OCI-LY3 (cell line): Measurements from ENCODE around the gene NLGN1.
"Not testable (repeated sequence)": the region's sequence is repeated elsewhere in the genome, so short reads cannot be mapped to it uniquely, and the experiment has no call there.

Experiments used
- H2AFZ ChIP-seq: fragments of 200-600, 300-600 bp; shearing (Covaris generic); 2 replicates; pipeline ENCODE4 v1.6.0; 2014; ENCODE audit warnings: antibody characterized with exemption, low read depth, low read length
- H3K27ac ChIP-seq: fragments of 200-600, 300-600 bp; sonication (generic); 2 replicates; pipeline ENCODE4 v1.5.1; 2014; ENCODE audit warnings: mild to moderate bottlenecking, low read length, moderate library complexity, mixed read lengths
- H3K27me3 ChIP-seq: fragments of 200-600, 300-600 bp; sonication (generic); 2 replicates; pipeline ENCODE4 v1.6.1; 2014; ENCODE audit warnings: low read depth, low read length, mixed read lengths
- H3K36me3 ChIP-seq: fragments of 200-600, 300-600 bp; sonication (generic); replicated peaks from 2 replicates; pipeline ENCODE3; 2014; ENCODE audit warnings: low read depth, low read length, mixed read lengths
- H3K4me1 ChIP-seq: fragments of 300-600, 200-600 bp; sonication (generic); 2 replicates; pipeline ENCODE4 v1.6.1; 2014; ENCODE audit warnings: low read length, mixed read lengths
- H3K4me2 ChIP-seq: fragments of 200-600, 300-600 bp; sonication (generic); 2 replicates; pipeline ENCODE4 v1.6.1; 2014; ENCODE audit warnings: low read length, mixed read lengths
- H3K4me3 ChIP-seq: fragments of 300-600, 200-600 bp; sonication (generic); 2 replicates; pipeline ENCODE4 v1.5.1; 2014; ENCODE audit warnings: antibody characterized with exemption, mild to moderate bottlenecking, low read length, moderate library complexity
- H3K79me2 ChIP-seq: fragments of 300-600, 200-600 bp; shearing (Covaris generic); 2 replicates; pipeline ENCODE4 v1.6.1; 2014; ENCODE audit warnings: mild to moderate bottlenecking, low read length, mixed read lengths
- H3K9ac ChIP-seq: fragments of 300-600, 200-600 bp; shearing (Covaris generic); 2 replicates; pipeline ENCODE4 v1.6.0; 2014; ENCODE audit warnings: mild to moderate bottlenecking, low read length, moderate library complexity
- H3K9me3 ChIP-seq: fragments of 200-600, 300-600 bp; shearing (Covaris generic); 2 replicates; pipeline ENCODE4 v1.6.1; 2014; ENCODE audit warnings: low read length, mixed read lengths; ENCODE audit not compliant: insufficient read depth
- H4K20me1 ChIP-seq: fragments of 200-600, 300-600 bp; sonication (generic); 2 replicates; pipeline ENCODE4 v1.6.1; 2016; ENCODE audit warnings: low read length, mixed read lengths; ENCODE audit not compliant: insufficient read depth
- CTCF ChIP-seq: fragments of 200-600, 300-600 bp; sonication (generic); IDR thresholded peaks from 2 replicates; pipeline ENCODE4 v1.5.1; 2014; ENCODE audit warnings: antibody characterized with exemption, low read length, low read depth
- EZH2phosphoT487 ChIP-seq: fragments of 200-600 bp; shearing (Covaris generic); IDR thresholded peaks from 2 replicates; pipeline ENCODE4 v1.6.1; 2018; ENCODE audit warnings: antibody characterized with exemption, mixed run types, low read depth

The NLGN1 gene

GRCh38 chr3:173587055-173587454 is 189.5 kb downstream of the NLGN1 start:
- H3K4me2 ChIP-seq = no peak overlapping the region

GRCh38 chr3:173588556-173588955 is 191.0 kb downstream of the NLGN1 start:
- Histone ChIP-seq H3K36me3 (no peaks in the 10 kb centered on the region), H2AFZ (no peak overlapping the region), H3K9me3 (no peaks in the 10 kb centered on the region), H3K4me1 (no peaks in the 10 kb centered on the region), H3K9ac (no peak overlapping the region), H3K4me3 (no peak overlapping the region), H3K27me3 (no peaks in the 10 kb centered on the region), H4K20me1 (no peaks in the 10 kb centered on the region), H3K79me2 (no peaks in the 10 kb centered on the region), H3K27ac (no peak overlapping the region), H3K4me2 (no peak overlapping the region)
- no peak for TF ChIP-seq CTCF
- no peak for TF ChIP-seq EZH2phosphoT487

More at GRCh38 chr3:173587055-173587454, 189.5 kb downstream of the NLGN1 start:
- Histone ChIP-seq H3K27me3 (no peaks in the 10 kb centered on the region), H3K9ac (no peak overlapping the region), H3K36me3 (no peaks in the 10 kb centered on the region), H3K4me3 (no peak overlapping the region), H4K20me1 (no peaks in the 10 kb centered on the region), H2AFZ (no peak overlapping the region), H3K79me2 (no peaks in the 10 kb centered on the region), H3K4me1 (no peaks in the 10 kb centered on the region), H3K27ac (no peak overlapping the region), H3K9me3 (no peaks in the 10 kb centered on the region)
- no peak for TF ChIP-seq CTCF

GRCh38 chr3:173589116-173589515 is 191.6 kb downstream of the NLGN1 start:
- Histone ChIP-seq H3K9ac (no peak overlapping the region), H4K20me1 (no peaks in the 10 kb centered on the region), H3K27ac (no peak overlapping the region), H3K4me1 (no peaks in the 10 kb centered on the region), H3K4me3 (no peak overlapping the region), H3K9me3 (no peaks in the 10 kb centered on the region), H3K4me2 (no peak overlapping the region), H3K79me2 (no peaks in the 10 kb centered on the region), H3K36me3 (no peaks in the 10 kb centered on the region), H3K27me3 (no peaks in the 10 kb centered on the region), H2AFZ (no peak overlapping the region)
- TF ChIP-seq EZH2phosphoT487 = no peak
- no peak for TF ChIP-seq CTCF

- Histone ChIP-seq H3K36me3 (no peaks in the 10 kb centered on the region), H3K4me1 (no peaks in the 10 kb centered on the region), H3K4me3 (no peak overlapping the region), H3K9me3 (no peaks in the 10 kb centered on the region), H4K20me1 (no peaks in the 10 kb centered on the region), H3K4me2 (no peak overlapping the region), H3K79me2 (no peaks in the 10 kb centered on the region), H3K27ac (no peak overlapping the region), H2AFZ (no peak overlapping the region), H3K27me3 (no peaks in the 10 kb centered on the region), H3K9ac (no peak overlapping the region)
- TF ChIP-seq EZH2phosphoT487 (no peak), CTCF (no peak)
Measured at GRCh38 chr3:173591401-173591800, 193.9 kb downstream of the NLGN1 start.

- H3K4me3 ChIP-seq, H3K4me1 ChIP-seq, H3K9me3 ChIP-seq, H3K27me3 ChIP-seq, H3K4me2 ChIP-seq, H2AFZ ChIP-seq, H3K36me3 ChIP-seq, H3K9ac ChIP-seq, H3K79me2 ChIP-seq, H3K27ac ChIP-seq, H4K20me1 ChIP-seq: not testable (repeated sequence)
Measured at GRCh38 chr3:173594881-173595280, 197.3 kb downstream of the NLGN1 start.
